Measurements from ENCODE around the gene TRAF2.
"Not testable (repeated sequence)": the region's sequence is repeated elsewhere in the genome, so short reads cannot be mapped to it uniquely, and the experiment has no call there.

Gene TRAF2

DNA sequence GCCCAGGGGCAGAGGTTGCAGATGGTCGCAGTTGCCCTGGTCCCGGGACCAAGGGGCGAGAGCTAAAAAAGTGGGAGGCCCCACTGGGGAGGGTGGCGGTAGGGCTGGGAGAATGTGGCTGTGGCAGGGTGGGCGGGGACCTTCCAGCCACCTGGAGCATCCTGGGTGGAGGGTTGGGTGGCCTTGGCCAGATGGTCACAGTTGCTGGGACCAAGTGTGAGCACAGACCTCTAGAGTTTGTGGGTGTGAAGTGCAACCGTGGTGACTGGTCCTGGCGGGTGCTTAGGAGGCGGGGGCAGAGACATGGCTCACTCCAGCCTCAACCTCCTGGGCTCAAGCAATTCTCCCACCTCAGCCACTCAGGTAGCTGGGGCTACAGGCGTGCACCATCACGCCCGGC, 5.7 kb upstream of the TRAF2 start:
- Histone ChIP-seq H3K4me1 (no peaks in the 10 kb centered on the region), H2AFZ (no peak overlapping the region), H3K27me3 (ENCODE audit: control insufficient read depth, insufficient read depth, low read length) (no peaks in the 10 kb centered on the region), H3K79me2 (no peaks in the 10 kb centered on the region), H3K9me3 (ENCODE audit: control insufficient read depth, low read length) (no peaks in the 10 kb centered on the region), H3K4me3 (ENCODE audit: low read depth, low read length) (no peak overlapping the region), H3K4me2 (ENCODE audit: low read length) (no peak overlapping the region), H3K27ac (no peak overlapping the region), H3K9ac (no peak overlapping the region), H3K36me3 (ENCODE audit: control insufficient read depth, insufficient read depth, low read length) (no peaks in the 10 kb centered on the region)
- no peak for TF ChIP-seq CTCF (IDR thresholded peaks at IDR 0.05)

- no peaks in the 10 kb centered on the region for H3K4me1 ChIP-seq
- H2AFZ ChIP-seq, result no peak overlapping the region
- H3K4me3 ChIP-seq (ENCODE audit: low read depth, low read length), result no peak overlapping the region
- H3K36me3 ChIP-seq (ENCODE audit: control insufficient read depth, insufficient read depth, low read length), result no peaks in the 10 kb centered on the region
- H3K9ac ChIP-seq, result no peak overlapping the region
- TF ChIP-seq CTCF (IDR thresholded peaks at IDR 0.05), result no peak
- no peaks in the 10 kb centered on the region for H3K79me2 ChIP-seq
- no peak overlapping the region for H3K27ac ChIP-seq
- no peak overlapping the region for H3K4me2 ChIP-seq (ENCODE audit: low read length)
- H3K9me3 ChIP-seq (ENCODE audit: control insufficient read depth, low read length), result no peaks in the 10 kb centered on the region
- H3K27me3 ChIP-seq (ENCODE audit: control insufficient read depth, insufficient read depth, low read length), result no peaks in the 10 kb centered on the region
These were observed 4.6 kb upstream of the TRAF2 start for GRCh38 chr9:136881691-136882108.

DNA sequence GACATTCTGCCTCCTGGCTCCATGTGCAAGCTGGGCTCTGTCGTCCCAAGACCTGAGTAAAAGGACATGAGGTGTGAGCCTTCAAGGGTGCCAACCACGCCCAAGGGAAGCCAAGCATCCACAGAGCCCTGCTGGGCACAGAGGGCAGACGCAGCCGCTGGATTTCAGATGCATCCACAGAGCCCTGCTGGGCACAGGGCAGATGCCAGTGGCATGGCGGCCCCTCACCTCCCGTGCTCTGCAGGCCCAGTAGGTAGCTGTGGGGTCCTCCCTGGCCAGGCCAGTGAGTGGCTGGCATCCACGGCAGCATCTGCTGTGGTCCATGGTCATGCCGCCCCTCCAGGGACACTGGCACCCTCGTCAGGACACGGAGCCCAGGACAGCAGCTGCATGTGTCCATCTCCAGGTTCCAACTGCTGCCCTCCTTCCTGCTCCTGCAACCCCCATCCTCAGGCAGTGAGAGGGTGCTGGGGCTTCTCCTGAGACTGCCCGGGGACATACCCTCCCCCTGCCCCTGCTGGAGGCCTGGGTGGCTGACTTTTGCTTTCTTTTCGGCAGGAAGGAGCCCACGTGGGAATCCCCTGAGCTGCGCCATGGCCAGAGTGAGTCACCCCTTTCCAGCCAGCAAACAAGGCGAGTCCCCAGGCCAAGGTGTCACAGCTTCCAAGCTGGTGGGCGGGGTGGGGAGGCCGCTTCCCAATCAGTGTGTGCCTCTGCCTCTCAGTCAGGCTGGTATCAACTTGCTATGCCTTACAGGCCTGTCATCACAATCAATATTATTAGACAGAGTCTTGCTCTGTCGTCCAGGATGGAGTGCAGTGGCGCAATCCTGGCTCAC, 4.0 kb upstream of the TRAF2 start:
- Histone ChIP-seq H3K9me3 (ENCODE audit: control insufficient read depth, low read length) (no peaks in the 10 kb centered on the region), H3K36me3 (ENCODE audit: control insufficient read depth, insufficient read depth, low read length) (no peaks in the 10 kb centered on the region), H3K27me3 (ENCODE audit: control insufficient read depth, insufficient read depth, low read length) (no peaks in the 10 kb centered on the region), H3K79me2 (peaks cover 3% of the 10 kb centered on the region), H3K4me3 (ENCODE audit: low read depth, low read length) (no peak overlapping the region), H3K27ac (no peak overlapping the region), H3K4me1 (no peaks in the 10 kb centered on the region), H2AFZ (no peak overlapping the region), H3K9ac (no peak overlapping the region), H3K4me2 (ENCODE audit: low read length) (no peak overlapping the region)
- no peak for TF ChIP-seq CTCF (IDR thresholded peaks at IDR 0.05)

GRCh38 chr9:136882947-136883283, 3.4 kb upstream of the TRAF2 start:
- not testable (repeated sequence) for H2AFZ ChIP-seq; H3K79me2 ChIP-seq; H3K36me3 ChIP-seq (ENCODE audit: control insufficient read depth, insufficient read depth, low read length); H3K9ac ChIP-seq; H3K4me2 ChIP-seq (ENCODE audit: low read length); H3K4me1 ChIP-seq; H3K27me3 ChIP-seq (ENCODE audit: control insufficient read depth, insufficient read depth, low read length); H3K4me3 ChIP-seq (ENCODE audit: low read depth, low read length); H3K27ac ChIP-seq; H3K9me3 ChIP-seq (ENCODE audit: control insufficient read depth, low read length)

- not testable (repeated sequence) for H3K36me3 ChIP-seq (ENCODE audit: control insufficient read depth, insufficient read depth, low read length); H3K4me3 ChIP-seq (ENCODE audit: low read depth, low read length); H2AFZ ChIP-seq; H3K4me1 ChIP-seq; H3K9ac ChIP-seq; H3K9me3 ChIP-seq (ENCODE audit: control insufficient read depth, low read length); H3K27ac ChIP-seq; H3K27me3 ChIP-seq (ENCODE audit: control insufficient read depth, insufficient read depth, low read length); H3K79me2 ChIP-seq; H3K4me2 ChIP-seq (ENCODE audit: low read length)
These were observed 2.6 kb upstream of the TRAF2 start for GRCh38 chr9:136883670-136884069.

Measured in parathyroid adenoma (tissue), 2 donors.